Endothelial cell (in vitro differentiated cells): ENCODE data around the gene TBC1D22A. TPM values are rescaled to one million over a fixed set of nuclear protein-coding genes. Genes with fewer than 3 reads are reported as not detected.

Experiments
- DNase-seq: peaks from one replicate; pipeline ENCODE4 v3.0.0; 2021; ENCODE audit warnings: low spot score
- H3K27ac Mint-ChIP-seq: one replicate; pipeline ENCODE4 v1.8.0; 2021; ENCODE audit warnings: mixed read lengths, inconsistent platforms; ENCODE audit not compliant: unreplicated experiment
- H3K27me3 Mint-ChIP-seq: one replicate; pipeline ENCODE4 v1.8.0; 2021; ENCODE audit warnings: mild to moderate bottlenecking, moderate library complexity, mixed read lengths, inconsistent platforms; ENCODE audit not compliant: unreplicated experiment
- H3K36me3 Mint-ChIP-seq: one replicate; pipeline ENCODE4 v1.8.0; 2021; ENCODE audit warnings: mild to moderate bottlenecking, low read depth, mixed read lengths, inconsistent platforms; ENCODE audit not compliant: unreplicated experiment
- H3K4me1 Mint-ChIP-seq: one replicate; pipeline ENCODE4 v1.8.0; 2021; ENCODE audit warnings: mild to moderate bottlenecking, mixed read lengths, inconsistent platforms; ENCODE audit not compliant: unreplicated experiment
- H3K4me3 Mint-ChIP-seq: one replicate; pipeline ENCODE4 v1.8.0; 2021; ENCODE audit warnings: mild to moderate bottlenecking, mixed read lengths, inconsistent platforms; ENCODE audit not compliant: unreplicated experiment
- H3K9me3 Mint-ChIP-seq: one replicate; pipeline ENCODE4 v1.8.0; 2021; ENCODE audit warnings: mixed read lengths, inconsistent platforms; ENCODE audit not compliant: unreplicated experiment
- total RNA-seq: library from RNA; stranded (reverse); fragmentation: NEBNext Ultra II Directional; extraction: Animal tissue kit (Norgen Biotek cat#: 25700); gene quantifications from one replicate; pipeline ENCODE4 v1.2.1, GENCODE V29; 2021; ENCODE audit not compliant: unreplicated experiment
- TF ChIP-seq, protein P1 (sequence below): fragments of 200-600 bp; sonication (generic); IDR thresholded peaks from one replicate; pipeline ENCODE4 v1.5.0; 2021; ENCODE audit warnings: antibody characterized with exemption; ENCODE audit not compliant: unreplicated experiment

Gene TBC1D22A
- total RNA-seq, 1 donor from 2014 or later = 25.3 TPM

DNA sequence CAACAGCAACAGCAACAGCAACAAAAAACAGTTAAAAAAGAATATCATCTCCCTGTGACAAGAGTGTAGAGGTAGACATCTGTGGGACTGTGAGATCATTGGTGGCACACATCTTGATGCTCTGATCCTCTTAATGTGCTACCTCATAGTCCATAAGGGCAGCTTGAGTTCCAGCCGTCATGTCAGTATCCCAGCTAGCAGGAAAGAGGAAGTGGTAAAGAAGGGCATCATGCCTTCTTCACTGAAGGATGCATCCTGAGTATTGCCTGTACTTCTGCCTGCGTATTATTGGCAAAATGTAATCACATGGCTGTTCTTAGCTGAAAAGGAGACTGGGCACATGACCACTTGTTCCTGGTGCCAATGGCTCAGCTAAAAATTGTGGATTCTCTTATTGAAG lies 314.3 kb downstream of the TBC1D22A start:
- Mint-ChIP-seq H3K27ac (no peak overlapping the region), H3K4me3 (no peak overlapping the region), H3K4me1 (no peaks in the 10 kb centered on the region), H3K9me3 (no peaks in the 10 kb centered on the region), H3K36me3 (peaks cover 9% of the 10 kb centered on the region), H3K27me3 (no peaks in the 10 kb centered on the region)
- no peak for DNase-seq
- TF ChIP-seq, protein P1, sequence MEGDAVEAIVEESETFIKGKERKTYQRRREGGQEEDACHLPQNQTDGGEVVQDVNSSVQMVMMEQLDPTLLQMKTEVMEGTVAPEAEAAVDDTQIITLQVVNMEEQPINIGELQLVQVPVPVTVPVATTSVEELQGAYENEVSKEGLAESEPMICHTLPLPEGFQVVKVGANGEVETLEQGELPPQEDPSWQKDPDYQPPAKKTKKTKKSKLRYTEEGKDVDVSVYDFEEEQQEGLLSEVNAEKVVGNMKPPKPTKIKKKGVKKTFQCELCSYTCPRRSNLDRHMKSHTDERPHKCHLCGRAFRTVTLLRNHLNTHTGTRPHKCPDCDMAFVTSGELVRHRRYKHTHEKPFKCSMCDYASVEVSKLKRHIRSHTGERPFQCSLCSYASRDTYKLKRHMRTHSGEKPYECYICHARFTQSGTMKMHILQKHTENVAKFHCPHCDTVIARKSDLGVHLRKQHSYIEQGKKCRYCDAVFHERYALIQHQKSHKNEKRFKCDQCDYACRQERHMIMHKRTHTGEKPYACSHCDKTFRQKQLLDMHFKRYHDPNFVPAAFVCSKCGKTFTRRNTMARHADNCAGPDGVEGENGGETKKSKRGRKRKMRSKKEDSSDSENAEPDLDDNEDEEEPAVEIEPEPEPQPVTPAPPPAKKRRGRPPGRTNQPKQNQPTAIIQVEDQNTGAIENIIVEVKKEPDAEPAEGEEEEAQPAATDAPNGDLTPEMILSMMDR = no peak

DNA sequence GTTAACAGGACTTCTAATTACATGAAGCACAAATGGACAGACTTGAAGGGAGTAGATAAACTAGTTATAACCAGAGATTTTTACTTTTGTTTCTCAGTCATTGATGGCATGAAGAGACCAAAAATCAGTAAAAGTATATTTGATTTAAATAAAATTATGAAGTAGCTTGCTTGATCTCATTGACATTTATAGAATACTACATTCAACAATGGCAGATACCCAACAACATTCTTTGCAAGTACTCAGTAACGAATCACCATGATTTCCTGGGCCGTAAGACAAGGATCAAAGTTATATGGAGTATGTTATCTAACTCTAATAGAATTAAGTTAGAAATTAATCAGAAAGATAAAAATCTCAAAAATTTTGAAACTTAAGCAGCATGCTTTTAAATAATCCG lies 317.6 kb downstream of the TBC1D22A start:
- TF ChIP-seq, protein P1 = no peak
- Mint-ChIP-seq H3K27ac (no peak overlapping the region), H3K4me3 (no peak overlapping the region), H3K9me3 (no peaks in the 10 kb centered on the region), H3K36me3 (peaks cover 9% of the 10 kb centered on the region), H3K4me1 (no peaks in the 10 kb centered on the region), H3K27me3 (no peaks in the 10 kb centered on the region)
- no peak for DNase-seq

DNA sequence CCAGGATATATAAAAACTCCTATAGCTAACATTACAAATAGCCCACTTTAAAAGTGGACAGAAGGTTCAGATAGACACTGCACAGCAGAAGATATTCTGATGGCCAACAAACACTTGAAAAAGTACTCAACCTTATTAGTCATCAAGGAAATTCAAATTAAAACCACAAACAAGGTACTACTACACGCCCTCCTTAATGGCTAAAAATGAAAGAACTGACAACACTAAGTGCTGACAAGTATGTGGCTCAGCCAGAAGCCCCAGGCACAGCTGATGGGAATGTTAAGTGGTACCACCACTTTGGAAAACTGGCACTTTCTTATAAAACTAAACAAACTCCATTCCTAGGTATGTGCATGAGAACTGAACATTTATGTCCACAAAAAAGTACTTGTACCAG lies 320.1 kb downstream of the TBC1D22A start:
- no peak overlapping the region for H3K27ac Mint-ChIP-seq
- no peak for DNase-seq
- H3K4me1 Mint-ChIP-seq = no peaks in the 10 kb centered on the region
- TF ChIP-seq, protein P1 = no peak
- no peaks in the 10 kb centered on the region for H3K27me3 Mint-ChIP-seq
- no peak overlapping the region for H3K4me3 Mint-ChIP-seq
- peaks cover 4% of the 10 kb centered on the region for H3K36me3 Mint-ChIP-seq
- H3K9me3 Mint-ChIP-seq = no peaks in the 10 kb centered on the region

DNA sequence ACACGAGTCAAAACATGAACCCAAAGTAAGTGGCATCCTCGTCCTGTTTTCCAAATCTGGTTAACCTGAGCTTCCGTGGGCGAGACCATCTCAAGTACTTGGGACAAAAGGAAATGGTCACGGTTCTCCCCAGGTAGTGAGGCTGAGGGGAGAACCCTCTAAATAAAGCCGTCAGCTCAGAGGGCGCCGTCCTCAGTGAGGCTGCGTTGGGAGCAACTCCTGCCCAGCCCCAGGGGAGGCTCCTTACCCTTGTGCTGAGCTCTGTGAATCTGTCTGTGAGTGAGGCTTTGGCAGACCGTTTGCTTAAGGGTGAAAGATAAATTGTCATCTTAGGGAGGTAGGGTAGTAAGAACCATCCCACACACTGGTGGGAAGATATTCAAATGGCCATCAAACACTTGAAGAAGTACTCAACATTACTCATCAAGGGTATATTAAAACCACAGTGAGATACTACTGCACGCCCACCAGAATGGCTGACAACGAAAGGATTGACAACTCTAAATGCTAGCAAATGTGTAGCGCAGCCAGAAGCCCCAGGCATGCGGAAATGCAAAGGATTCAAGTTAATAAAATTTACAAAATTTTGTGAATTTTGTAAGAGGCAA lies 321.0 kb downstream of the TBC1D22A start:
- H3K27me3 Mint-ChIP-seq = no peaks in the 10 kb centered on the region
- TF ChIP-seq, protein P1 = no peak
- DNase-seq = no peak
- peaks cover 4% of the 10 kb centered on the region for H3K36me3 Mint-ChIP-seq
- H3K9me3 Mint-ChIP-seq = no peaks in the 10 kb centered on the region
- H3K4me3 Mint-ChIP-seq = no peak overlapping the region
- H3K4me1 Mint-ChIP-seq = no peaks in the 10 kb centered on the region
- no peak overlapping the region for H3K27ac Mint-ChIP-seq

DNA sequence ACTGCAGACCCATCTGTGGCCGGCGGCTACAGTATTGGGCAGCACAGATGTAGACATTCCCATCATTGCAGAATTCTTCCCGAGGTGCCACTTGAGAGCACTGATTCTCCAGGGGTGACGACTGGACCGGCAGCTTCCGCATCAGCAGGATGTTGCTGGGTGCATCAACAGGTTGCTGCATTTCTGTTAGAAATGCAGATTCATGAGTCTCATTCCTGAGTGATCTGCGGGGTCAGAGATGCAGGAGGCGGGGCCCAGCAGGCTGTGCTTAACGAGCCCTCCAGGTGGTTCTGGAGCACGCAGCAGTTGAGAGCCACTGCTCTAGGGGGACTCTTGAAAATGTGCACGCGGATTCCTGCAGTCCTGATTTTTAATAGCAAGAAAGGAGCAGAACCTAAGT lies 321.8 kb downstream of the TBC1D22A start:
- H3K27me3 Mint-ChIP-seq = no peaks in the 10 kb centered on the region
- H3K36me3 Mint-ChIP-seq = peaks cover 1% of the 10 kb centered on the region
- no peaks in the 10 kb centered on the region for H3K4me1 Mint-ChIP-seq
- H3K9me3 Mint-ChIP-seq = no peaks in the 10 kb centered on the region
- TF ChIP-seq, protein P1 = no peak
- no peak overlapping the region for H3K27ac Mint-ChIP-seq
- no peak for DNase-seq
- no peak overlapping the region for H3K4me3 Mint-ChIP-seq
